Astrocyte (in vitro differentiated cells and primary cell): ENCODE results near the gene GPANK1. TPM values are rescaled to one million over a fixed set of nuclear protein-coding genes. Genes with fewer than 3 reads are reported as not detected.
A peak's percentile ranks its signal among the peaks of the same experiment; 100 is the strongest.

Experiments used
- DNase-seq: peaks from one replicate; pipeline ENCODE4 v3.0.0-alpha.2; 2010; ENCODE audit warnings: low read depth
- FAIRE-seq: peaks from 2 replicates; lab custom pipeline; 2011; peaks lifted over from hg19 to GRCh38; lab: Jason Lieb, UNC
- H2AFZ ChIP-seq: 2 replicates; pipeline ENCODE4 v1.6.0; 2012; ENCODE audit warnings: low read depth, low read length, inconsistent platforms
- H3K27ac ChIP-seq: 2 replicates; pipeline ENCODE4 v1.5.1; 2011; ENCODE audit warnings: low read depth, low read length, inconsistent platforms
- H3K27me3 ChIP-seq: 2 replicates; pipeline ENCODE4 v1.6.0; 2011; ENCODE audit warnings: low read length, inconsistent platforms; ENCODE audit not compliant: insufficient read depth
- H3K36me3 ChIP-seq: 2 replicates; pipeline ENCODE4 v1.5.1; 2011; ENCODE audit warnings: low read length, inconsistent platforms; ENCODE audit not compliant: insufficient read depth
- H3K4me1 ChIP-seq: 2 replicates; pipeline ENCODE4 v1.5.1; 2011; ENCODE audit warnings: low read length, inconsistent platforms; ENCODE audit not compliant: insufficient read depth
- H3K4me2 ChIP-seq: 2 replicates; pipeline ENCODE4 v1.6.0; 2012; ENCODE audit warnings: low read length, inconsistent platforms
- H3K4me3 ChIP-seq: 2 replicates; pipeline ENCODE4 v1.5.1; 2011; ENCODE audit warnings: low read depth, mild to moderate bottlenecking, low read length, inconsistent platforms; ENCODE audit not compliant: insufficient read depth
- H3K79me2 ChIP-seq: 2 replicates; pipeline ENCODE4 v1.6.0; 2012; ENCODE audit warnings: mild to moderate bottlenecking, low read length, inconsistent platforms; ENCODE audit not compliant: insufficient read depth
- H3K9ac ChIP-seq: 2 replicates; pipeline ENCODE4 v1.6.0; 2012; ENCODE audit warnings: mild to moderate bottlenecking, low read length, inconsistent platforms
- H3K9me3 ChIP-seq: 2 replicates; pipeline ENCODE4 v1.5.1; 2012; ENCODE audit warnings: low read depth, mild to moderate bottlenecking, low read length, inconsistent platforms; ENCODE audit not compliant: insufficient read depth
- H4K20me1 ChIP-seq: 2 replicates; pipeline ENCODE4 v1.6.0; 2012; ENCODE audit warnings: low read length, inconsistent platforms; ENCODE audit not compliant: insufficient read depth
- H3K27ac Mint-ChIP-seq: one replicate; pipeline ENCODE4 v1.8.0; 2021; ENCODE audit warnings: mild to moderate bottlenecking, mixed read lengths; ENCODE audit not compliant: unreplicated experiment
- H3K27me3 Mint-ChIP-seq: one replicate; pipeline ENCODE4 v1.8.0; 2021; ENCODE audit warnings: low read depth, mixed read lengths; ENCODE audit not compliant: unreplicated experiment
- H3K36me3 Mint-ChIP-seq: one replicate; pipeline ENCODE4 v1.8.0; 2021; ENCODE audit warnings: low read depth, mixed read lengths; ENCODE audit not compliant: unreplicated experiment
- H3K4me1 Mint-ChIP-seq: one replicate; pipeline ENCODE4 v1.8.0; 2021; ENCODE audit warnings: low read depth, mixed read lengths; ENCODE audit not compliant: unreplicated experiment
- H3K4me3 Mint-ChIP-seq: one replicate; pipeline ENCODE4 v1.8.0; 2021; ENCODE audit warnings: mild to moderate bottlenecking, moderate library complexity, mixed read lengths; ENCODE audit not compliant: unreplicated experiment
- H3K9me3 Mint-ChIP-seq: one replicate; pipeline ENCODE4 v1.8.0; 2021; ENCODE audit warnings: mild to moderate bottlenecking, mixed read lengths; ENCODE audit not compliant: unreplicated experiment
- CTCF ChIP-seq: IDR thresholded peaks from 2 replicates; pipeline ENCODE4 v1.5.1; 2011; ENCODE audit warnings: low read depth, mild to moderate bottlenecking, inconsistent platforms, low read length, moderate library complexity; ENCODE audit not compliant: insufficient read depth
- EZH2 ChIP-seq: IDR thresholded peaks from 2 replicates; pipeline ENCODE4 v1.6.1; 2012; ENCODE audit warnings: mild to moderate bottlenecking, low read length, inconsistent platforms; ENCODE audit not compliant: insufficient read depth
- total RNA-seq: library from RNA; stranded (reverse); gene quantifications from 2 replicates; pipeline ENCODE4 v1.2.1, GENCODE V29; 2021

GPANK1 gene
- total RNA-seq, 1 donor from 2014 or later, result 13.8 TPM

GRCh38 chr6:31661262-31662123 is 3.3 kb downstream of the GPANK1 start:
- peaks cover 31% of the 10 kb centered on the region for H3K4me1 Mint-ChIP-seq

GRCh38 chr6:31660381-31661261 is 4.2 kb downstream of the GPANK1 start, which contains the start of gene C6orf47:
Gene C6orf47, minus strand, starts transcription at chr6:31660778. Its CDS starts 831 bp downstream, at chr6:31659947.
- H2AFZ ChIP-seq, result peak within 1 kb of the TSS; percentile 51

More at GRCh38 chr6:31661262-31662123, 3.3 kb downstream of the GPANK1 start:
- Mint-ChIP-seq H3K9me3 (no peaks in the 10 kb centered on the region), H3K36me3 (peaks cover 15% of the 10 kb centered on the region), H3K27me3 (no peaks in the 10 kb centered on the region), H3K4me3 (peak overlapping the region; percentile 83), H3K27ac (peak overlapping the region; percentile 79)
- H3K9me3 ChIP-seq, result no peaks in the 10 kb centered on the region
- H3K4me2 ChIP-seq, result peak overlapping the region; percentile 99
- no peak for FAIRE-seq
- H4K20me1 ChIP-seq, result peaks cover 32% of the 10 kb centered on the region
- H3K79me2 ChIP-seq, result peaks cover 83% of the 10 kb centered on the region
- peak overlapping the region; percentile 58 for H3K27ac ChIP-seq
- peak overlapping the region; percentile 85 for H3K9ac ChIP-seq
- no peak for DNase-seq
- H3K36me3 ChIP-seq, result peaks cover 5% of the 10 kb centered on the region
- peaks cover 44% of the 10 kb centered on the region for H3K4me1 ChIP-seq
- peak overlapping the region; percentile 40 for H2AFZ ChIP-seq
- H3K27me3 ChIP-seq, result no peaks in the 10 kb centered on the region
- peak overlapping the region; percentile 82 for H3K4me3 ChIP-seq
- TF ChIP-seq EZH2 (no peak), CTCF (no peak)

More at GRCh38 chr6:31660381-31661261, 4.2 kb downstream of the GPANK1 start, which contains the start of gene C6orf47:
- peaks cover 5% of the 10 kb centered on the region for H3K36me3 ChIP-seq
- peak within 1 kb of the TSS; percentile 79 for H3K27ac Mint-ChIP-seq
- no peak for FAIRE-seq
- peak within 1 kb of the TSS; percentile 99 for H3K4me2 ChIP-seq
- H3K9ac ChIP-seq, result peak within 1 kb of the TSS; percentile 85
- H3K9me3 ChIP-seq, result no peaks in the 10 kb centered on the region
- peak within 1 kb of the TSS; percentile 82 for H3K4me3 ChIP-seq
- H3K9me3 Mint-ChIP-seq, result no peaks in the 10 kb centered on the region
- H3K36me3 Mint-ChIP-seq, result peaks cover 22% of the 10 kb centered on the region
- H3K27me3 Mint-ChIP-seq, result no peaks in the 10 kb centered on the region
- H3K4me3 Mint-ChIP-seq, result peak within 1 kb of the TSS; percentile 90
- peaks cover 31% of the 10 kb centered on the region for H3K4me1 Mint-ChIP-seq
- H4K20me1 ChIP-seq, result peaks cover 32% of the 10 kb centered on the region
- H3K4me1 ChIP-seq, result peaks cover 43% of the 10 kb centered on the region
- peak within 1 kb of the TSS; percentile 58 for H3K27ac ChIP-seq
- TF ChIP-seq EZH2 (no peak), CTCF (no peak)
- DNase-seq, result peak; percentile 59
- peaks cover 83% of the 10 kb centered on the region for H3K79me2 ChIP-seq
- no peaks in the 10 kb centered on the region for H3K27me3 ChIP-seq
